Calu3 (cell line): ENCODE results near the gene DOK7. TPM values are rescaled to one million over a fixed set of nuclear protein-coding genes. Genes with fewer than 3 reads are reported as not detected.

Experiments used
- BruUV-seq: library from RNA; stranded (reverse); fragments of 400-500 nt; replicated peaks from 2 replicates; lab custom pipeline; 2021; lab: Mats Ljungman, UMichigan
- CTCF ChIA-PET: fragments of 300-600 bp; sonication (Branson Sonifier 250); formaldehyde crosslinking; loops from one replicate; lab custom pipeline; 2022; ENCODE audit warnings: antibody characterized with exemption; lab: Charles Lee
- DNase-seq: peaks from one replicate; pipeline ENCODE4 v3.0.0; 2022
- H3K27ac Mint-ChIP-seq: one replicate; pipeline ENCODE4 v1.8.0; 2022; ENCODE audit warnings: mixed read lengths; ENCODE audit not compliant: unreplicated experiment
- H3K27me3 Mint-ChIP-seq: one replicate; pipeline ENCODE4 v1.8.0; 2022; ENCODE audit warnings: mixed read lengths; ENCODE audit not compliant: unreplicated experiment
- H3K36me3 Mint-ChIP-seq: one replicate; pipeline ENCODE4 v1.8.0; 2022; ENCODE audit warnings: mild to moderate bottlenecking, moderate library complexity, mixed read lengths; ENCODE audit not compliant: insufficient read depth, unreplicated experiment
- H3K4me1 Mint-ChIP-seq: one replicate; pipeline ENCODE4 v1.8.0; 2022; ENCODE audit warnings: mild to moderate bottlenecking, low read depth, mixed read lengths; ENCODE audit not compliant: unreplicated experiment
- H3K4me3 Mint-ChIP-seq: one replicate; pipeline ENCODE4 v1.8.0; 2022; ENCODE audit warnings: mild to moderate bottlenecking, low read depth, moderate library complexity, mixed read lengths; ENCODE audit not compliant: unreplicated experiment
- H3K9me3 Mint-ChIP-seq: one replicate; pipeline ENCODE4 v1.8.0; 2022; ENCODE audit warnings: low read depth, mixed read lengths; ENCODE audit not compliant: unreplicated experiment
- CTCF ChIP-seq: fragments of 200-600 bp; IDR thresholded peaks from one replicate; pipeline ENCODE4 v1.8.0; 2022; ENCODE audit warnings: antibody characterized with exemption; ENCODE audit not compliant: unreplicated experiment
- intact Hi-C: fragments of 100-400 bp; cut with micrococcal nuclease; formaldehyde crosslinking; loops from one replicate; pipeline ENCODE4 v1.10.0; 2022; ENCODE audit not compliant: unreplicated experiment
- total RNA-seq: library from RNA; stranded (reverse); gene quantifications from 2 replicates; pipeline ENCODE4 v1.2.3, GENCODE V29; 2022

The DOK7 gene
- total RNA-seq, 1 experiment from 2014 or later = 2.7 TPM

GRCh38 chr4:3447431-3448395 lies 15.4 kb upstream of the DOK7 start:
- Mint-ChIP-seq H3K9me3 (no peaks in the 10 kb centered on the region), H3K4me3 (no peak overlapping the region), H3K4me1 (peaks cover 9% of the 10 kb centered on the region), H3K27me3 (no peaks in the 10 kb centered on the region), H3K36me3 (no peaks in the 10 kb centered on the region), H3K27ac (no peak overlapping the region)
- intact Hi-C loops = no loop called here
- TF ChIP-seq CTCF = no peak
- DNase-seq = no peak
- BruUV-seq = no TSS peak
- CTCF ChIA-PET = no interaction called here

DNA sequence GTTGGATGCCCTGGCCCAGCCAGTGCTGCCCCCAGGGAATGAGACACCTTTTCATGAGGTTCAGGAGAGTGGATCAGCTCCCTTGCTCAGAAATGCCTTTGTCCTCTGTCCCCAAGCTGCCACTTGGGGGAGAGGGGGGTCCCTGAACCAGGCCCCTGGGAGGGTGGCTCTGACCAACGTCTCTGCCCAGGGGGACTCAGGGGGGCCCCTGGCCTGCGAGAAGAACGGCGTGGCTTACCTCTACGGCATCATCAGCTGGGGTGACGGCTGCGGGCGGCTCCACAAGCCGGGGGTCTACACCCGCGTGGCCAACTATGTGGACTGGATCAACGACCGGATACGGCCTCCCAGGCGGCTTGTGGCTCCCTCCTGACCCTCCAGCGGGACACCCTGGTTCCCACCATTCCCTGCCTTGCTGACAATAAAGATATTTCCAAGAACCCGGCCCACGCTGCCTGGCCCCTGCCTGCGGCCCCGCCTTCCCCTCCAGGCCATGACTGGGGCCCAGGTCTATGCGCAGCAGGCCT lies 14.0 kb upstream of the DOK7 start:
- Mint-ChIP-seq H3K4me1 (peaks cover 9% of the 10 kb centered on the region), H3K4me3 (no peak overlapping the region), H3K9me3 (no peaks in the 10 kb centered on the region), H3K27ac (no peak overlapping the region), H3K36me3 (no peaks in the 10 kb centered on the region), H3K27me3 (no peaks in the 10 kb centered on the region)
- BruUV-seq = no TSS peak
- intact Hi-C loops = no loop called here
- no peak for TF ChIP-seq CTCF
- no peak for DNase-seq
- CTCF ChIA-PET = no interaction called here

DNA sequence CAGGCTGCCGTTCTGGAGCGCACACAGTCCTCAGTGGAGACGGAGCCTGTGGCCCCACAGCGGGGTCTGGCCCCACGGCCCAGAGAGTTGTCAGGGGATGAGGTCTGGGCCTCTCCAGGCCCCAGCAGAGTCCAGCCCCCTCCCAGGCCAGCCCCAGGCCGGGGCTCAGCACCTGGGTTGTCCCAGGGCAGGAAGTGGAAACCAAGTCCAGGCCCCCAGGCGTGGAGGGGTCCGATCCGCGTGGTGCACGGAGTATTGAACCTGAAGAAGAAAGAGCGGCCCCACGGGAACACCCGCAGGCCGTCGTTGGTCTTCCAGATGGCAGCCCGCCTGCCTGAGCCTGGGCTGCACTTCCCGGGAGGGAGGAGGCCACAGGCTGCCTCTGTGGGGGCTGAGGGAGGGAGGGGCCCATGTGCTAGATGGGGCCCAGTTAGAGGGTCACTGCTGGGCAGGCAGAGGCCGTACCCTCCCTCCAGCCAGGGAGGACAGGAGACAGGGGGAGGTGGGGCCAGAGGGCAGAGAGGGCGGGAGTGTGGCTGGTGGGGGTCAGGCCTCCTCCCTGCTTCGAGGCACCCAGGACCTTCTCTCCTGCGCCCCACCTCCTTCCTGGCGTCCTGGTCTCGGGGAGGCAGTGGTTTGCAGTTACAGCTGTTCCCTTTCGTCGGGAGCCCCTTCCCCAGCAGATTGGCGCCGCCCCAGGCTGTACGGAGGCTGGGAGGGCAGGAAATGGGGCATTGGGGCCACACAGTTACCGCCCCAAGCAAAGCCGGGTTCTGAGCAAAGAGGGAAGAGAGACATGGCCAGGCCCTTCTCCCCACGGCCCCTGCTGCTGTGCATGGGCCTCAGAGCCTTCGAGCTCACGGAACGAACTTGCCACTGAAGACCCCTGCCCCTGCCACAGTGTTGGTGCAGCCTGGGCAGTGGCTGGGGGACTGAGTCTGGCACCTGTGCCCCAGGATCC lies 13.3 kb upstream of the DOK7 start:
- Mint-ChIP-seq H3K27me3 (no peaks in the 10 kb centered on the region), H3K9me3 (no peaks in the 10 kb centered on the region), H3K4me1 (peaks cover 9% of the 10 kb centered on the region), H3K27ac (no peak overlapping the region), H3K4me3 (no peak overlapping the region), H3K36me3 (no peaks in the 10 kb centered on the region)
- BruUV-seq = no TSS peak
- CTCF ChIA-PET = no interaction called here
- intact Hi-C loops = no loop called here
- no peak for DNase-seq
- no peak for TF ChIP-seq CTCF

DNA sequence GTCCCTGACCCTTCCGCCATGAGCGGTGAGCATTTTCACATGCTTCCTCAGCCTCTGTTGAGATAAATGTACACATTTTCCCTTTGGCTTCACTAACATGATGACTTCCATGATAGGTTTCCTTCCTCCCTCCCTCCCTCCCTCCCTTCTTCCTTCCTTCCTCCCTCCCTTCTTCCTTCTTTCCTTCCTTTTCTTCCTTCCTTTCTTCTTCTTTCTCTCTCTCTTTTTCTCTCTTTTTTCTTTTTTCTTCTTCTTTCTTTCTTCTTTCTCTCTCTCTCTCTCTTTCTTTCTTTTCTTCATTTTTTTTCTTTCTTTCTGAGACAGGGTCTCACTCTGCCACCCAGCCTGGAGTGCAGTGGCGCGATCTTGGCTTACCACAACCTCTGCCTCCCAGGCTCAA lies 12.5 kb upstream of the DOK7 start:
- TF ChIP-seq CTCF = no peak
- Mint-ChIP-seq H3K27me3 (no peaks in the 10 kb centered on the region), H3K4me1 (peaks cover 9% of the 10 kb centered on the region), H3K4me3 (no peak overlapping the region), H3K36me3 (no peaks in the 10 kb centered on the region), H3K9me3 (peaks cover 2% of the 10 kb centered on the region), H3K27ac (no peak overlapping the region)
- DNase-seq = no peak
- no TSS peak for BruUV-seq
- intact Hi-C loops = no loop called here
- CTCF ChIA-PET = interaction anchor here (0.7 kb wide), 1 partner anchor 427 kb away, joined by 3 read pairs; no protein-coding TSS in a partner anchor
